ENCODE results near the gene ERRFI1. TPM values are rescaled to one million over a fixed set of nuclear protein-coding genes. Genes with fewer than 3 reads are reported as not detected.

The ERRFI1 gene
- total RNA-seq, 4 donors from 2014 or later: 59.9 to 133 (median 85.0) TPM

DNA sequence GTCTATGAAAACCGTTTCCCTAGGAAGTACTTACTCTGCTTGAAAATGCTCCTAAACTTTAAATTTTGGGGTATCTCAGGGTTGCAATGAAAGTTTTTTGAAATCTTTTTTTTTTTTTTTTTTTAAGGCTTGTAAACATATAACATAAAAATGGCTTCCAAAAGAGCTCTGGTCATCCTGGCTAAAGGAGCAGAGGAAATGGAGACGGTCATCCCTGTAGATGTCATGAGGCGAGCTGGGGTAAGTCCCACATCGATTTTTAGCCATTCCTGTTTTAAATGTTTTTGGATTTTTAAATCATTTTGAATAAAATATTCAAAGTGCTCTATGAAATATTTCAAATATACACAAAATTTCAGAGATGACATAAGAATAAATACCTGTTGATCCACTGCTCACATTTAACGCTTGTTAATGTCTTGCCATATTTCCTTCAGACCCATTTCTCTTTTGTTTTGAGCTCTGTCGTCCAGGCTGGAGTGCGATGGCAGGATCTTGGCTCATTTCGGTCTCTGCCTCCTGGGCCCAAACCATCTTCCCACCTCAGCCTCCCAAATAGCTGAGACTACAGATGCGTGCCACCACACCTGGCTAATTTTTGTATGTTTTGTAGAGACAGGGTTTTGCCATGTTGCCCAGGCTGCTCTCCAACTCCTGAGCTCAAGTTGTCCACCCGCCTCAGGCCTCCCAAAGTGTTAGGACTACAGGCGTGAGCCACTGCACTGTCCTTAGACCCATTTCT is 63.3 kb downstream of the ERRFI1 start:
- DNase-seq: no peak
- peak overlapping the region in 1 of 3 donors; percentile 90 for H3K27ac ChIP-seq
- 87% methylated on average over 11 of the region's 11 CpGs for WGBS, 2 donors
- H3K9me3 ChIP-seq: no peaks in the 10 kb centered on the region
- no peaks in the 10 kb centered on the region for H3K27me3 ChIP-seq
- H3K4me1 ChIP-seq: peaks cover 28 to 41% of the 10 kb centered on the region in 2 donors
- no peak for TF ChIP-seq POLR2A (IDR thresholded peaks at IDR 0.05)
- TF ChIP-seq, protein P1, sequence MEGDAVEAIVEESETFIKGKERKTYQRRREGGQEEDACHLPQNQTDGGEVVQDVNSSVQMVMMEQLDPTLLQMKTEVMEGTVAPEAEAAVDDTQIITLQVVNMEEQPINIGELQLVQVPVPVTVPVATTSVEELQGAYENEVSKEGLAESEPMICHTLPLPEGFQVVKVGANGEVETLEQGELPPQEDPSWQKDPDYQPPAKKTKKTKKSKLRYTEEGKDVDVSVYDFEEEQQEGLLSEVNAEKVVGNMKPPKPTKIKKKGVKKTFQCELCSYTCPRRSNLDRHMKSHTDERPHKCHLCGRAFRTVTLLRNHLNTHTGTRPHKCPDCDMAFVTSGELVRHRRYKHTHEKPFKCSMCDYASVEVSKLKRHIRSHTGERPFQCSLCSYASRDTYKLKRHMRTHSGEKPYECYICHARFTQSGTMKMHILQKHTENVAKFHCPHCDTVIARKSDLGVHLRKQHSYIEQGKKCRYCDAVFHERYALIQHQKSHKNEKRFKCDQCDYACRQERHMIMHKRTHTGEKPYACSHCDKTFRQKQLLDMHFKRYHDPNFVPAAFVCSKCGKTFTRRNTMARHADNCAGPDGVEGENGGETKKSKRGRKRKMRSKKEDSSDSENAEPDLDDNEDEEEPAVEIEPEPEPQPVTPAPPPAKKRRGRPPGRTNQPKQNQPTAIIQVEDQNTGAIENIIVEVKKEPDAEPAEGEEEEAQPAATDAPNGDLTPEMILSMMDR (IDR thresholded peaks at IDR 0.05): no peak
- H3K4me3 ChIP-seq (replicated peaks in 1 of 3): peak overlapping the region in 1 of 3 donors; percentile 65
- H3K36me3 ChIP-seq: peaks cover 22 to 24% of the 10 kb centered on the region in 2 donors
- intact Hi-C loops (cut with DNase I): no loop called here

DNA sequence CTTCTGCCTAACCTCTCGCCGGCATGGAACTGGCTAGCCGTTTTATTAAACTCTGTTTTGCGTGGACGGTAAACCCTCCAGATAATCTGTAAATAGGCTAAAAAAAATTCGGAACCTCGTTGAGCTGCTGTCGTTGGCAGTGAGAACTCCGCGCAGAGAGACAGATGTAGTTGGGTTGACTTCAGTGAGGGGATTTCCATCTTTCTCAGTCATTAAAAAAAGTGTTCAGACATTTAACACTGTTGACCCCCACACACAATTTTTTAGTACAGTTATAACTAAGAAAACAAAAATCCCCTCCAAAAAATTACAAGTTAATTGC is 64.1 kb downstream of the ERRFI1 start:
- WGBS, 2 donors: 1% methylated on average over 10 of the region's 10 CpGs
- intact Hi-C loops (cut with DNase I): no loop called here
- H3K27ac ChIP-seq: peak overlapping the region; percentile 70 to 96 (median 90)
- no peak for TF ChIP-seq POLR2A (IDR thresholded peaks at IDR 0.05)
- TF ChIP-seq, protein P1 (IDR thresholded peaks at IDR 0.05): no peak
- no peaks in the 10 kb centered on the region for H3K9me3 ChIP-seq
- H3K4me3 ChIP-seq (replicated peaks in 1 of 3): peak overlapping the region; percentile 65 to 80 (median 66)
- peaks cover 20 to 33% of the 10 kb centered on the region in 2 donors for H3K4me1 ChIP-seq
- H3K27me3 ChIP-seq: no peaks in the 10 kb centered on the region
- H3K36me3 ChIP-seq: peaks cover 20 to 22% of the 10 kb centered on the region in 2 donors
- no peak for DNase-seq

Small RNAs within 50 kb of the gene (small RNA-seq; reads per million reads assigned to genes)
- gene RF00019: not detected

Other genes with a start within 250 kb of the ERRFI1 start
- 10 to 100 TPM in 3 of 4 donors, 1 to 10 TPM in 1; 8.9 to 30.9 (median 20.9) TPM for gene PER3, start 242.0 kb downstream of the ERRFI1 start, total RNA-seq
- not detected for gene UTS2, start 173.2 kb downstream of the ERRFI1 start, total RNA-seq
- gene TNFRSF9, start 85.5 kb downstream of the ERRFI1 start, total RNA-seq: under 1 TPM in 1 of 4 donors, not detected in 3; 0.10 TPM
- gene PARK7, start 64.6 kb downstream of the ERRFI1 start, total RNA-seq: 100 to 1,000 TPM; 222 to 327 (median 257) TPM